ENCODE measurements around the gene ARMC2. TPM values are rescaled to one million over a fixed set of nuclear protein-coding genes. Genes with fewer than 3 reads are reported as not detected.

Gene ARMC2
- total RNA-seq, 4 donors from 2014 or later, result 0.27 to 4.1 (median 1.2) TPM

GRCh38 chr6:108944707-108945680 lies 96.8 kb downstream of the ARMC2 start:
- no peak for DNase-seq
- Histone ChIP-seq H3K27ac (peak overlapping the region; percentile 70 to 94 (median 91)), H3K4me3 (peak overlapping the region in 2 of 4 donors; percentile 7 to 47), H3K9me3 (no peaks in the 10 kb centered on the region), H3K27me3 (no peaks in the 10 kb centered on the region), H3K36me3 (no peaks in the 10 kb centered on the region), H3K4me1 (peaks cover 48 to 93% (median 59%) of the 10 kb centered on the region in 3 donors)
- intact Hi-C loops (cut with DNase I), result no loop called here
- WGBS, 2 donors, result 37 to 38% methylated on average over 12 of the region's 12 CpGs
- no peak for TF ChIP-seq CTCF (IDR thresholded peaks at IDR 0.05)
- no peak for TF ChIP-seq POLR2A (IDR thresholded peaks at IDR 0.05)

- no peaks in the 10 kb centered on the region for H3K27me3 ChIP-seq
- peak overlapping the region in 2 of 4 donors; percentile 7 to 47 for H3K4me3 ChIP-seq
- H3K9me3 ChIP-seq, result no peaks in the 10 kb centered on the region
- DNase-seq, result no peak
- WGBS, 2 donors, result 27 to 67% methylated on average over 8 to 10 of the region's 10 CpGs
- intact Hi-C loops (cut with DNase I), result no loop called here
- TF ChIP-seq CTCF (IDR thresholded peaks at IDR 0.05) (no peak), POLR2A (IDR thresholded peaks at IDR 0.05) (no peak)
- peaks cover 48 to 93% (median 59%) of the 10 kb centered on the region in 3 donors for H3K4me1 ChIP-seq
- H3K36me3 ChIP-seq, result no peaks in the 10 kb centered on the region
- peak overlapping the region; percentile 70 to 94 (median 91) for H3K27ac ChIP-seq
Observed at GRCh38 chr6:108945681-108946159, 97.5 kb downstream of the ARMC2 start.

- DNase-seq, result no peak
- Histone ChIP-seq H3K27ac (peak overlapping the region; percentile 71 to 94 (median 91)), H3K4me3 (no peak overlapping the region), H3K9me3 (no peaks in the 10 kb centered on the region), H3K27me3 (no peaks in the 10 kb centered on the region), H3K36me3 (no peaks in the 10 kb centered on the region), H3K4me1 (peaks cover 52 to 93% (median 67%) of the 10 kb centered on the region in 3 donors)
- intact Hi-C loops (cut with DNase I), result no loop called here
- WGBS, 2 donors, result 36 to 48% methylated on average over 3 of the region's 3 CpGs
- TF ChIP-seq POLR2A (IDR thresholded peaks at IDR 0.05), result no peak
- TF ChIP-seq CTCF (IDR thresholded peaks at IDR 0.05), result no peak
Observed at GRCh38 chr6:108946695-108947094, 98.5 kb downstream of the ARMC2 start.

- intact Hi-C loops (cut with DNase I), result no loop called here
- H3K4me1 ChIP-seq, result peaks cover 52 to 93% (median 68%) of the 10 kb centered on the region in 3 donors
- WGBS, 2 donors, result 35 to 37% methylated on average over 5 of the region's 5 CpGs
- no peaks in the 10 kb centered on the region for H3K27me3 ChIP-seq
- H3K36me3 ChIP-seq, result no peaks in the 10 kb centered on the region
- DNase-seq, result no peak
- H3K4me3 ChIP-seq, result no peak overlapping the region
- H3K27ac ChIP-seq, result peak overlapping the region; percentile 71 to 94 (median 91)
- TF ChIP-seq CTCF (IDR thresholded peaks at IDR 0.05) (no peak), POLR2A (IDR thresholded peaks at IDR 0.05) (no peak)
- H3K9me3 ChIP-seq, result no peaks in the 10 kb centered on the region
Observed at GRCh38 chr6:108947114-108947854, 99.1 kb downstream of the ARMC2 start.

Data from esophagus squamous epithelium (tissue), 5 donors.